ENCODE measurements around the gene ALX4. TPM values are rescaled to one million over a fixed set of nuclear protein-coding genes. Genes with fewer than 3 reads are reported as not detected.

Gene ALX4
- total RNA-seq, 2 donors from 2014 or later = not detected

- no peak for TF ChIP-seq CTCF (IDR thresholded peaks at IDR 0.05)
- H3K4me1 ChIP-seq (ENCODE audit: control insufficient read depth in 1 of 2, low read depth in 2 of 2) = peaks cover 24 to 41% of the 10 kb centered on the region in 2 donors
- H3K27me3 ChIP-seq (replicated peaks; ENCODE audit: insufficient read depth) = peaks cover 17% of the 10 kb centered on the region
- ATAC-seq (ENCODE audit: insufficient number of reproducible peaks, low FRiP score, low read depth) (no peak), DNase-seq (ENCODE audit: low spot score) (no peak)
- no peaks in the 10 kb centered on the region for H3K9me3 ChIP-seq
- H3K36me3 ChIP-seq = no peaks in the 10 kb centered on the region
- H3K4me3 ChIP-seq = peak overlapping the region; percentile 71
- no peak overlapping the region for H3K27ac ChIP-seq
These were observed 4.4 kb downstream of the ALX4 start for GRCh38 chr11:44305470-44306051.

- Histone ChIP-seq H3K36me3 (no peaks in the 10 kb centered on the region), H3K27me3 (replicated peaks; ENCODE audit: insufficient read depth) (peaks cover 13% of the 10 kb centered on the region), H3K4me1 (ENCODE audit: control insufficient read depth in 1 of 2, low read depth in 2 of 2) (peaks cover 21 to 37% of the 10 kb centered on the region in 2 donors), H3K4me3 (peak overlapping the region; percentile 71), H3K27ac (no peak overlapping the region), H3K9me3 (no peaks in the 10 kb centered on the region)
- no peak for DNase-seq (ENCODE audit: low spot score)
- no peak for TF ChIP-seq CTCF (IDR thresholded peaks at IDR 0.05)
- ATAC-seq (ENCODE audit: insufficient number of reproducible peaks, low FRiP score, low read depth) = no peak
These were observed 4.9 kb downstream of the ALX4 start for GRCh38 chr11:44305026-44305469.

- ATAC-seq (ENCODE audit: insufficient number of reproducible peaks, low FRiP score, low read depth) = no peak
- Histone ChIP-seq H3K27me3 (replicated peaks; ENCODE audit: insufficient read depth) (peaks cover 10% of the 10 kb centered on the region), H3K27ac (no peak overlapping the region), H3K36me3 (no peaks in the 10 kb centered on the region), H3K4me3 (peak overlapping the region; percentile 71), H3K4me1 (ENCODE audit: control insufficient read depth in 1 of 2, low read depth in 2 of 2) (peaks cover 16 to 30% of the 10 kb centered on the region in 2 donors), H3K9me3 (no peaks in the 10 kb centered on the region)
- no peak for TF ChIP-seq CTCF (IDR thresholded peaks at IDR 0.05)
- no peak for DNase-seq (ENCODE audit: low spot score)
These were observed 5.6 kb downstream of the ALX4 start for GRCh38 chr11:44304091-44305025.

GRCh38 chr11:44303401-44303938 lies 6.5 kb downstream of the ALX4 start:
- H3K27ac ChIP-seq = no peak overlapping the region
- ATAC-seq (ENCODE audit: insufficient number of reproducible peaks, low FRiP score, low read depth) (no peak), DNase-seq (ENCODE audit: low spot score) (no peak)
- peaks cover 15 to 25% of the 10 kb centered on the region in 2 donors for H3K4me1 ChIP-seq (ENCODE audit: control insufficient read depth in 1 of 2, low read depth in 2 of 2)
- no peaks in the 10 kb centered on the region for H3K36me3 ChIP-seq
- H3K4me3 ChIP-seq = no peak overlapping the region
- no peak for TF ChIP-seq CTCF (IDR thresholded peaks at IDR 0.05)
- H3K27me3 ChIP-seq (replicated peaks; ENCODE audit: insufficient read depth) = peaks cover 3% of the 10 kb centered on the region
- H3K9me3 ChIP-seq = no peaks in the 10 kb centered on the region

All from thoracic aorta (tissue), 2 donors.